GM18499 (cell line): ENCODE data around the gene FGGY.

ENCODE experiments used
- ATAC-seq: cut with Tn5 transposase; IDR thresholded peaks from one replicate; pipeline ENCODE4 v1.9.1; 2021; ENCODE audit warnings: moderate number of reproducible peaks; ENCODE audit not compliant: insufficient read depth, unreplicated experiment

Gene FGGY

DNA sequence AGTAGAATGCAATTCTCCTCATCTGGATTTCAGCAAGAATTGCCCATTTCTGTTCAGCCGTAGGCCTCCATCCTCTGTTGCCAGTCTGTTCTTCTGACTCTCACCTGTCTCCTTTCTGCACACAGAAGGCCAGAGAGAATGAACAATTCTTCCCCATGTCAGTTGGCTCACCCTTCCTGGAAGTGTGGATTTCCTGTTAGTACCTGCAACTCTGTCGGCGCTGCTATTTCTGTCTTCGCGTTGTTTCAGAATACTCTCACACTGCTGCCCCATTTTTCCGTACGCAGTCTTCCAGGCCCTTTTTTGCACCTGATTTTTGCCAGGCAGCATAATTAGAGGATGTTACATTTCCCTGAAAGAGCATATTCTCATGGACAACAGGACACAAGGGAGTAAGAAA lies 200.7 kb downstream of the FGGY start:
- ATAC-seq = no peak

DNA sequence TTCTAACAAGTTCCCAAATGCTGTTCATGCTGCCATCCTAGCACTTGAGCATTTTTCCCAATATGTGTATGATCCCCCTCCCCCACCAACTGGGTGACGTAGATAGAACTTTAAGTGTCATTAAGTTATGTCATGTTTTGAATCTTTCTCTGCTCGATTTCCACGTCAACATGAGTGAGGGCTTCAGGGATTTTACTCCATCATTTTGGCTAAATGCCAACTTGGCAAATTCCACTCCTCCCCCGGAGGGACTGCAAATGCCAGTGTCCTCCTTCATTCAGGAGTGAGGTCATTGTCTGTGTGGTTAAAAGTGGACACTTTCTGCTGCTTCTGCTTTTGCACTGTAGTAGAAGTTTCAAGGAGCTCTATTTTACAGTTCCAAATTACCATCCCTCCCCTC lies 201.7 kb downstream of the FGGY start:
- ATAC-seq = no peak

DNA sequence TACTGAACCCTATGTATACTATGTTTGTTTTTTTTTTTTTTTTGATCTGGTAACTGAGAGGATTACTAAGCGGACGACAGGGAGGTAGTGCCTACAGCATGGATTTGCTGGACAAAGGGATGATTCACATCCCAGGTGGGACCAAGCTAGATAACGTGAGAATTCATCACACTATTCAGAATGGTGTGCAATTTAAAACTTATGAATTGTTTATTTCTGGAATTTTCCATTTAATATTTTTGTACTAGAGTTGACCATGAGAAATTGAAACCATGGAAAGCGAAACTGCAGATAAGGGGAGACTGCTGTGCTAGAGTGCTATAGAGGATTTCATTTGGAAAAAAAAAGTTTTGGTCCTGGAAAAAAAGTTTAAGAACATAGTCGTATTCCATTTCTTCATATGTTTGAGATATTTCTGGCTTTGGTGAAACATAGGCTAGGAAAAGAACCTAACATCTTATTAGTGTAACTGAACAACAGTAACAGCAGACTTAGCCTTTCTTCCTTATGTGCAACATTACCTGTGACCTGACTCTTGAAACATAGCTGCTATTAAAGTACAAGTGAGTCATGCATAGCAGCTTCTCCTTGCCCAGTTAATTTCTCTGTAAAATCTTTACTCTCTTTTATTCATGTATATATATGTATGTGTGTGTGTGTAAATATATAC lies 202.5 kb downstream of the FGGY start:
- ATAC-seq = no peak

DNA sequence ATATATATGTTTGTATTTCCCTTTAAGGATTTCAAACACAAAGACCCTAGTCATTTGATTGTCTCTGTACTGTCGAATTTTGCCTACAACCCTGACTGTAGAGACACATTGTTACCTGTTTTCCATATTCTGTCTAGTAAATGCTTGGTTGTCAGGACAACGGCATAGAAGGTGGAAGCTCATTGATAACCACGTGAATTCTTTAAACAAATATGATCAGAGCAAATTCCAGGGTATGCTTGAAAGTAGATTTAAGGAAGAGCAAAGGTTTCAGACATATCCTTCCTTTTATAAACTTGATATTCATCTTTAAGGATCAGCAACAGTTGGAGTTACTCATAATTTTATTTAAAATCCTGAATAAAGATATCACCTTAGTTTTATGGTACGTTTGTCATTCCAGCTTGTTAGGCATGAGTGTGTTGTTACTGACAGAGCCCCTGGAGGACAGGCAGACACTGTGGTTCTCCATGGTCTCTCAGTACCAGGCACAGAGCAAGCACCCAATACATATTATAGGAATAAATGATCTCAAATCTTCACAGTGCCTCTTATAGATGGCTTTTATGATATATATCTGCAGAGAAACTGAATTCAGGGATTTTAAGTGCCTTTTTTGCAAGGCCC lies 203.2 kb downstream of the FGGY start:
- no peak for ATAC-seq

DNA sequence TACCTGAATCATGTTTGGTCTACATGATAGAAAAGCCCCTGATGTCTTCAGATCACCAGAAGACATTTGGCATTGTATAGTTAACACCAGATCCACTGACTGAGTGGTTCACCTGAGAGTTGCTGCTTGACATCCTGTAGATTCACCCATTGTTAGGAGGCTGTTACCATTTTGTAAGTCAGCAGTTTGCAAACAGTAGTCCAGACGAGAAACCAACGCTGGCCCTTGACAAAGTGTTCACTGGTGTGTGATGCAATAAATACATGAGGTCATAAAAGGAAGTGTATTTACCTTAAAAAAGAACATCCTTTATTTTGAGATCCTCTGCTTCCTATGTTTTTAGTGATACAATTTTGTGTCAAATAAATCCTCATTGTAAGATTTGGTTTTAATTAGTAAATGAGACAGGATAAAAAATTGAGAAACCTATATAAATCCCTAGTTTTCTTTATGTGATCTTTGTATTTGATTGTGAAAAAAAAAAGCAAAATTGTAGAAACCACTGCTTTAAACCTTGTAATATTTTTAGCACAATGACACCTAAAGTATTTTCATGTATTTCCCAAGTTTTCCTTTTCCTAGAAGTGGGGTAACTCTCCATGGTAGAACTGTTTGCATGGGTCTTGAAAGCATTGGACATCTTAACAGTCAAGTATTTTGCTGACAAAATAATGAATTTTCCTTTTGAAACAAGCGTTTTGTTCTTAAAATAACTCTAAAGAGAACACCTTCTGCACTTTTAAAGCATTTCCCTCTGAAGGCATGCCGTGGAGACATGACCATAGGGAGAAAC lies 204.3 kb downstream of the FGGY start:
- ATAC-seq = no peak

DNA sequence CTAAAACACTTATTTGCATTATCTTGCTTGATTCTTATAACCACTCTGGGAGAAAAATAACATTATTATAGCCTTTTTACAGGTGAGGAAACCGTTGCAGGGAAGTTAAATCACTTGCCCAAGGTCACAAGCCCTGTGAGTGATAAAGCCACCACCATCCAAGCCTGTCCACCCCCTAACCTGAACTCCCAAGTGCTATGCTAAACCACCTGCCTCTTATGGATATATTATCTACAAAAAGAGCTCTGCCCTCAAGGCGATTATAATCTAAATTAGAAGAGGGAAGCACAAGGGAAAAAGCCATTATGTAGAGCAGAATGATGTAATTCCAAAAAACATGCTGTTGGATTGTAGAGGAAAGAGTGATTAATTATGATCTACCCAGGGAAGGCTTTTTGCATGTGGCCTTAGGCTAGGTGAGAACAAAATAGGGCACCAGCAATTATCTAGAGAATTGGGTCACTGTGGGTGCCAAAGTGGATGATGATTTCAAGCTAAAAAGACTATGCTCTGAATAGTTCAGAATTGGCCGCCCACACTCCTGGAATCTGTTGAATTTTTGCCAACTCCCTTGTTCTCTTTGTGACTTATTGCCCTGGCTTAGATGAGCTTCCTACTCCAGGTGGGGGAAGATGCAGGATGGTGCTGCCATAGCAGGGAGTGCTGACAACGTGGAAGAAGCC lies 205.3 kb downstream of the FGGY start:
- ATAC-seq = no peak

DNA sequence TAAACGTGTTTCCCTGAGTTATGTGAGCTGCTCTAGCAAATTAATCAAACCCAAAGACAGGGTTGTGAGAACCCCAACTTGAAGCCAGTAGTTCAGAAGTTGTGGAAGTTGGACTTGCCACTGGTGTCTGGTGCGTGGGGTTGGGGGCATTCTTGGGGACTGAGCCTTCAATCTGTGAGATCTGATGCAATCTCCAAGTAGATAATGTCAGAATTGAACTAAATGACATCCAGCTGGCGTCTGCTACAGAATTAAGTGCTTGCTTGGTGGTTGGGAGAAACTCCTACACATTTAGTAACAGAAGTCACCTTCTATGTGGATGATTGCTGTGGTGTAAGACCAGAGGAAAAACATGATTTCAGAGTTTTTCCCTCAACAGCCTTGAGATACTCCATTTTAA lies 207.4 kb downstream of the FGGY start:
- ATAC-seq = no peak

DNA sequence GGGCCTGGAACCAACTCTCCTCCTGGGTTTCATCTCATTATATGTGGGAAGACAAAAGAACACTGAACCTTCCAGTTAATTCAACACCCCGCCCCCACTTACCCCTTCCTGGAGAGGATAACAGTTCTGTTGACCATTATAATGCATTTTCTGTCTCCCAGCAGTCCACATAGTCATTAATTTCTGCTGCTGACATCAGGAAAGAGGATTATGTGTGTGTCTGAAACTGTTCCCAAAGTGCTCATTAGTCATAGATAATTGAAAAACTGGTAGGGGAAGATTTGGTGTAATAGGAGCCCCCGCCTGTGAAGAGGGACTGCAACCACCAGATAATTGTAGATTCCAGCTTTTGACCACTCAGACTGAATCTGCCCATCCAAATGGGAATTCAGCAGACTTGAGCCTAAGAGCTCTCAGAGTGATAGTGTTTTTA lies 208.7 kb downstream of the FGGY start:
- ATAC-seq = no peak

DNA sequence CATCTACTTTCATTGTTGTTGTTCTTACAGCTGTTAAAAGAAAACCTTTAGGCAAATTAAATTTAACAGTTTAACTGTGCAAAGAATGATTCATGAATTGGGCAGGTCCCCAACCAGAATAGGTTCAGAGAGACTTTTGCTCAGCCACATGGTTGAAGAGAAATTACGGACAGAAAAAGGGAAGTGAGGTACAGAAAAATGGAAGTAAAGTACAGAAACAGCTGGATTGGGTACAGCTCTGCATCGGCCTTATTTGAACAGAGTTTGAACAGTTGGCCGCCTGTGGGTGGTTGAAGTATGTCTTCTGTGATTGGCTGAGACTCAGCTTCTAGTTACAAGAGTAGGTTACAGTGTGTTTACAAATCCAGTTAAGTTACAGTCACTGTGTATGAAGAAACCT lies 210.1 kb downstream of the FGGY start:
- ATAC-seq = no peak

DNA sequence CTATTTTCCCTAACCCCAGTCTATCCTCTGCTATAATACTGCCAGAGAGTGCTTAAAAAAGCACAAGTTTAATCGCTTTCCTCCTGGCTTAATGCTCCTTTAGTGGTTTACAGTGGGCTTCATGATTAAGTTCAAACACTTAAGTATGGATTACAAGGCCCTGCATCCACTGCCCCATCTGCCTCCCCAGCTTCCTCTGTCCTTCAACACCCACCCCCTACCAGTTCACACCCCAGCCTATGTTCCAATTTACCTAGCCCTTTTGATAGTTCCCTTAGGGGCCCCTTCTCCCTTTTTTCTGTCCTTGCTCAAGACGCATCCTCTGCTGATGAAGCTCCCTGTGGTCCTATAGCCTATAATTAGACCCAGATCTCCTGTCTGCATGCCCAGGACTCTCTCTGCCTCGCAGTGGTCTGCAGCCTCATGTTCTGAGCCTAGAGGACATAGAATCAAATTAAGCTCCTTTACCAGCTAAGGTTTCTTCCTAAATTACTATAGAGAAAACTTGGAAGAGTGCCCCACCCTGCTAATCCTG lies 212.5 kb downstream of the FGGY start:
- no peak for ATAC-seq

DNA sequence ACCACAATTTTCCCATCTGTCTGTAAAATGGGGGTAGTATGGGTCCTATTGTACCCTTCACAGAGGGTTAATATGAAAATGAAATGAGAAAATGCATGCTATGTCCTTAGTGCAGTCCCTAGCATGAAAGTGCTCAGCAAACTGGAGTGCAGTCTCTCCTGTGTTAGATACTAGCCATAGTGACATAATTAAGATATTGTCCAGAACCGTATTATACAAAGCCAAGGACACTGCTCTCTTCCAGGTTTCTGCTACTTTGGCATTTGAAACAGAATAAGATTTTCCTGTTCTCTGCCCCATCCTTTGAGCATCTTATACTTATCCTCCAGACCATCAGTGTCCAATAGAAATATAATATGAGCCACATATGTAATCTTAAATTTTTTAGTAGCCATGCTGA lies 213.4 kb downstream of the FGGY start:
- no peak for ATAC-seq

DNA sequence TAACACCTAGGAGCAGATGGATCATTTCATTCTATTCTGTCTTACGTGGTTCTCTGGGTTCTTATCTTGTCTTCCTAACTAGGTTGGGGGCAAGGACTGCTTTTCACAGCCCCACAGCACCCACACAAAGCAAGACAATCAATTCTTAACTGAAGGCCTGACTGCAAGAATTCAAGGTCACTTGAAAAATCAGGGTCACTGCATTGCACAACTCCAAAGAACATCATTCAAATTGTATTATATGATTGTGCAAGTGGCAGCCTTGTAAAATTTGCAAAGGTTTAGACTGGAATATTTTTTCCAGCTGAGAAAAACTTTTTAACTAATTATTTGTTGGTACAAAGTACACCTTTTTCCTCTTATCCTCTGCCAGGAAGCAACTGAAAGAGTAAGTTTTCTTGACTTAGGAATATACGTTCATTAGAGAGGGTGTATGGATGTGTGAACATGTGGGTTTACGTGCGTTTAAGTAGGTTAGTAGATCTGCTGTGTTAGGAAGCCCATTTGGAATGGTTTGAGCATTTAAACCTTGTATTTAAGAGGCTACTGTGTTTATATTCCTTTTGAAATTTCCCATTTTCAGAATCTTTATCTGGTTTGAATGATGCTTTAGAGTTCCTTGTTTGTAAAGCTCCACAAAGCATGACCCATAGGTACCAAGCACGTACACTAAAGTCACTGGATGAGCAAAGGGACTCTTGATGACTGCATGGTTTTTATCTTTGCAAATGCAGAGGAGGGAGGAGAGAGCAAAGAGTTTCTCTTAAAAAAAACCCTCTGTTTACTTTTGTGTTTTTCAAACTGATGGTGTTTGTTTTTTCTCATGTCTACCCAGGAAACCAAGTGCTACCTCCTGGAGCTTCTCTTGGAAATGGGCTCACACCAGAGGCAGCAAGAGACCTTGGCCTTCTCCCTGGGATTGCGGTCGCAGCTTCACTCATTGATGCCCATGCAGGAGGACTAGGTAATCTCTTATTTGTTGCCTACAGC lies 214.9 kb downstream of the FGGY start:
- ATAC-seq = no peak

DNA sequence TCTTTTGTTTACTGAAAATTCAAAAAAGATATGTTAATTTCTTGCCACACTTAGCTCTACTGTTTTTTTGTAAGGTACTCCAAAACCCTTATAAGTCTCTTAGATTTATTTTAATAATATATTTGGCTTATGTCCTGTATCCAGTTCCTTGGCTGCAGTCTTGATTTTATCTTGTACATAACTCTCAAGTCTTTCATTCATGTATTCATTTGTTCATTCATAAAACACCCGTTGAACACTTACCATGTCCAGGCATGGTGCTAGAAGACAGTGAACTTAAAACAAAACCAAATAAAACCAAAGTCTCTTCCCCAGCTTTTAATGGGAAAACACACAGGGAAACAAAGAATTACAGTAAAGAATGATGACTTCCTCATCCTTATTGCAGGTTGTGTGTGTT lies 215.8 kb downstream of the FGGY start:
- no peak for ATAC-seq

DNA sequence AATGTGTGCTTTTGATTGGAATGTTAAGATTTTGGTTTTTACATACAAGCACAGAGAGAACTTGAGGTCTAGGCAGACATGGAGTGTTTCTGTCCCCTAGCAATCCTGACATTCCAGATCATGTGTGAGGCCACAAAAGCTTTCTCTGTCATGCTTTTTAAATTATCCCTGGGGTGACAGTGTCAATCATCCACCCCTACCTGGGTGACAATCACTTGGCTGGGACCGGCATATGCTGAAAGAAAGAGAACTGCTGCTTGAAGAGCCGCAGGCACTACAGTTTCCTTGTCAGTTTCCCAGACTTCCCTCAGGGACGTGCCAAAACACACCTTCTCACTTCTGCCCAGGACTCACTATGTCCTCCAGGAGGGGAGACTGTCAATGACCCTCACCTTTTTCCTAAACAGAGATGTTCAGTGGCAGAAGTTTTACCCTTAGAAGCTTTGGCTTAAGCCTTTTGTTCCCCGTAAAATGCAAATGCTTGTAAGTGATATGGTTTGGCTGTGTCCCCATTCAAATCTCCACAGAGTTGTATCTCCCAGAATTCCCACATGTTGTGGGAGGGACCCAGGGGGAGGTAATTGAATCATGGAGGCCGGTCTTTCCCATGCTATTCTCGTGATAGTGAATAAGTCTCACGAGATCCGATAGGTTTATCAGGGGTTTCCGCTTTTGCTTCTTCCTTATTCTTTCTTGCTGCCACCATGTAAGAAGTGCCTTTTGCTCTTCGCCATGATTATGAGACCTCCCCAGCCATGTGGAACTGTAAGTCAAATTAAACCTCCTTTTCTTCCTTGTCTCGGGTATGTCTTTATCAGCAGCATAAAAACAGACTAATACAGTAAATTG lies 217.4 kb downstream of the FGGY start:
- ATAC-seq = no peak

DNA sequence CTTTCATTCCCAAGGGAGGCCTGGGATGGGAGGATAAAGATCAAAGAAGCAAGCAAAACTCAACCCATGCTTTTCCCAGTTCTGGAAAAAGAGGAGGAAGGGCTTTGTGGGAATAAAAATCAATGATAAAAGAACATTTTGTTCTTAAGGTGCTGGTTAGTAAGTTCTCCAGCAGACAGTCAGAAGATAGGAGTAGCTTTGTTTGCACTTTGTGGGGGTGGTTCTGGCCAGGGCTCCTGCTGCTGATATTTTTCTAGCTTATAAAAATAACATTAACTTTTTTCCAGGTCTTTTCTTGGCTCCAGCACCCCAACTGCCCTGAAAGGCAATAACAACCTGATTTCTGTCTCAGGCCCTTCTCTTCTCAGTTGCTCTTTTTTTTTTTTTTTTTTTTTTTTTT lies 220.0 kb downstream of the FGGY start:
- no peak for ATAC-seq

DNA sequence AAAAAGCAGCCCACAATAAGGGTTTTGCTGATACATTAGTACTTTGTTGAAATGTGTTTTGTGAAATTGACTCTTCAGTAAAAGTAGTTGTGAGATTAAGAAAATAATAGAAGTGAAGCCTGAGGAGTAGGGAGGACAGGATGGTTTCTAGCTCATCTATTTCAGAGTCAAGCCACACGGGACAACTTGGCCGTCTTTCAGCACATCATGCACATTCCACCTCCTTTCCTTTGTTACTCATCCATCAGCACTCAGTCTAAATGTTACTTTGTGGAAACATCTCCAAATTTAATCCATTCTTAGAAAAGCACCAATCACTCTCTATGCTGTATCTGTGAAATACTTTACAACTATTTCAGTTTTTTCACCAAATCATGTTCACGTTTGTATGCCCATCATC lies 223.3 kb downstream of the FGGY start:
- no peak for ATAC-seq

DNA sequence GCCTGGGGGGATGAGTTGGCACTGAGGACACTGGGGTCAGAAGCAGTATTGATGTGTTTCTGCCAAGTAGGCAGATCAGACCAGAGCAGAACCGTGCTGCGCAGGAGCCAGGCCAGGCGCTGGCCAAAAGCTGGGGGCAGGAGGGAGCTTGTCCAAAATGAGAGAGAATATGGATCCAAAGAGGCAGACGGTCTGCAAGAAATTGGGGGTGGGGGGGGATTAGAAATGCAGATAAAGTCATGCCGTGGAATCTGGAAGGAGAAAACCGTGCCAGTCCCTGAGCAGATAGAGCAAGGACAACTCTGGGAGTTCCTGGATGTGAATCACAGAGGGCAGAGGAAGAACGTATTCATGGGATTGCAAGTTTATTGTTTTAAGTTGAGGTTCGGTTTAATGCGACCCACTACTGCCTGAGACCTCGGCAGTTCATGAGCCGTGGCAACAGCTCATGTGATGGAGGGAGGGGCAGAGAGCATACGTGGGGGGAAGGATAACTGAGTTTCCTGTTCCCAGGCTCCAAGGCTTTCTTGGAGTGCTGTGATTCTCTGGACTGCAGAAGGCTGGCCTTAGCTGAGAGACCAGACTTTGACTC lies 224.0 kb downstream of the FGGY start:
- no peak for ATAC-seq

DNA sequence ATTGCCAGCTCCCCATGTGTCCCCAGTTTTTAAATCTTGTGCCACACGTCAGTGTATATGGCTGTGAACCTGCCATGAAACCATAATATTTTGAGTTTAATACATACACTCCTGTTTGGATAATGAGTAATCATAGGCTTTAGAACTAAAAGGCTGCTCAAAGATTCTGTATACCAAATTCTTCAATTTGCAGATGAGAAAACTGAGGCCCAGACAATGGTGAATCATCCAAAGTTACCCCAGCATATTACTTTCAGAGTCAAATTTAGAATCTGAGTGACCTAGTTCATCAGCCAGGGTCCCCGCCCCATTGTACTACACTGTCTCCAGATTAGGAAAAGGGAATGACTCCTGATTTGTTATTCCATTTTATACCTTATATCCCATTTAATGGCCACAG lies 224.6 kb downstream of the FGGY start:
- ATAC-seq = no peak
